Fibroblast of upper back skin (primary cell): ENCODE data around the gene TOGARAM2.
"Not testable (repeated sequence)": the region's sequence is repeated elsewhere in the genome, so short reads cannot be mapped to it uniquely, and the experiment has no call there.

Experiments used
- DNase-seq: peaks from one replicate; pipeline ENCODE4 v3.0.0-alpha.2; 2013

Gene TOGARAM2

DNA sequence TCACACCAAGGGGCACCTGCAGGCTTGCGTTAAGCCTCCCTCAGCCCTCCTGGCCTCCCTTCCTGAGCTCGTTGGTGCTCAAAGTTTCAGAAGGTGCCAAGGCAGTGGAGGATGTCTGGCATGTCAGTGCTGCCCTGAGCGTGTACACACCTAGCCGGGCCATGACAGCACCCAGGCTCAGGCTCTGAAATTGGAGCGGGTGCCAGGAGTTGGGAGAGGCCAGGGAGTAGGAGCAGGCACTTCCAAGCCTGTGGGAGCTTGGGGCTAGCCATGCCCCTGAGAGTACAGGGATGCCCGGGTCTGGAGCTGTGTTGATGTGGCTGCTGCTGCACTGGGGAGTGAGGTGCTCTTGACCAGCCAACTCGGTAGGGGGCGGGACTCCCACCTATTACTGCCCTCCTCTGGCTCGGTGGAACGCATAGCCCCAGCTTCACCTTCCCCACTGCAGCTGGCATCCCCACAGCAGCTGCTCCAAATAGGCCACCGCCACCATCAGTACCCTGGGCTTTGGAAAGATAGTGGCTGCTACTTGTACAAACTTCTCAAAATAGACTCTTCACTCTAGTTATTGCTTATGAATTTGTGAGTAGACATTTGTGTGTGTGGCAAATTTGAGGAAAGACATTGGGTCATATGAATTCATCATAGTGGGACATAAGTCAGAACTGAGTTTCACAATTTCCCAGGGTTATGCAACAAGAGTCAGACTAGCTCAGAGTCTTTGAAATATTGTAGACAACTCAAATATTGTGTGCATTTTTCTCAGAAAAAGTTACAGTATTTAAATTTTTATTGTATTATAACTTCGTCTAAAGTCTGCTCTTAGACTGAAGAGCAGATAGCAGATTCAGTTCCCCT, 100.0 kb downstream of the TOGARAM2 start:
- DNase-seq = no peak

DNA sequence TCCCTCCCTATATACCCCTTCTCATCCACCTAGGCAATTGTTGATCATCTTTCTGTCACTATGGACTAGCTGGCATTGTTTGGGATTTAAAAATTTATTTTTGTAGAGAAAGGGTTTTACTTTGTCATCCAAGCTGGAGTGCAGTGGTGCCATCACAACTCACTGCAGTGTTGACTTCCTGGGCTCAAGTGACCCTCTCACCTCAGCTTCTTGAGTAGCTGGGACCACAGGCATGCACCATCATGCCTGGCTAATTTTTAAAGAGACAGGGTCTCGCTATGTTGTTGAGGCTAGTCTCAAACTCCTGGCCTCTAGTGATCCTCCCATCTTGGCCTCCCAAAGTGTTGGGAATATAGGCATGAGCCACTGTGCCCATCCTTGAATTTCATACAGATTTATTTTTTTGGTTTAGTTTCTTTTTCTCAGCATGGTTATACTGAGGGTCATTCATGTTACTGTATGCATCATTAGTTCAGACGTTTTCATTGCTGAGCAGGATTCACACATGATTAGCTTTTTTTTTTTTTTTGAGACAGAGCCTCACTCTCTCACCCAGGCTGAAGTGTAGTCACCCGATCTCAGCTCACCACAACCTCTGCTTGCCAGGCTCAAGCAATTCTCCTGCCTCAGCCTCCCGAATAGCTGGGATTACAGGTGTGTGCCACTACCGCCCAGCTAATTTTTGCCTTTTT, 101.9 kb downstream of the TOGARAM2 start:
- DNase-seq = no peak

DNA sequence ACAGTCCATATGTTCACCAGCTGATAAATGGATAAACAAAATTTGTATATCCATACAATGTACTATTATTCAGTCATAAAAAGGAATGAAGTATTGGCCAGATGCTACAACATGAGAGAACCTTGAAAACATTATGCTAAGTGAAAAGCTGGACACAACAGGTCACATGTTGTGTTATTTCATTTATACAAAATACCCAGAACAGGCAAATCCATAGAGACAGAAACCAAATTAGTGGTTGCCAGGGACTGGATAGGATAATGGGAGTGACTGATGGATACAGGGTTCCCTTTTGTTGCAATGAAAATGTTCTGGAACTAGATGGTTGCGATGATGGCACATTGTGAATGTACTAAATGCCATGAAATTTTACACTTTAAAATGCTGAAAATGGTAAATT, 103.5 kb downstream of the TOGARAM2 start:
- DNase-seq = no peak

DNA sequence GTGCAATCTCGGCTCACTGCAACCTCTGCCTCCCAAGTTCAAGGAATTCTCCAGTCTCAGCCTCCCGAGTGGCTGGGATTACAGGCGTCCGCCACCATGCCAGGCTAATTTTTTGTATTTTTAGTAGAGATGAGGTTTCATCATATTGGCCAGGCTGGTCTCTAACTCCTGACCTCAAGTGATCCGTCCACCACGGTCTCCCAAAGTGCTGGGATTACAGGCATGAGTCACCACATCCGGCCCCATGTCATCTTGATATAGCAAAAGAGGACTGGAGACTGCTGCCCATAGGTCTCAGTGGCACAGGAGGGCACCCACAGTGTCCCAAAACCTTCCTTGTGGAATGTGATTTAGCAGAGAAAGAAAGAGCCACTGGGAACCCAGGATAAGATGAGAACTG, 109.2 kb downstream of the TOGARAM2 start:
- DNase-seq = not testable (repeated sequence)

DNA sequence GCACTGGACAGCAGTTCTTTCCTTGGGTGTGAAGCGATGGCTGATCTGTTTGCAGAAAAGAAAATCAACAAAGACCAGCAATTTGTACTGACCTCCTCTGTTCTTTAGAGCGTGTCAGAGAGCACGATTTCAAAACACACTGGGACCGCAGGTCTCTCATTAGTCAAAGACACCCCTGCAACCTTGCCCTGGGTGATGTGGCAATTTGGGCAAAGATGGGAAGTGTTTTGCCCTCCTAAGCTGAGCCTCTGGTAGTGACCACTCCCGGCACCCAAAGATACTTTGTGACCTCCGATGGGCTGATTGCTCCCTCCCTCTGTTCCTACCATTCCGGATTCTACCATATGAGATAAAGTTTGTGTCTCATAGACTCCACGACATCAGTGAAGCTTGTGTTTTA, 115.9 kb downstream of the TOGARAM2 start:
- DNase-seq = no peak

DNA sequence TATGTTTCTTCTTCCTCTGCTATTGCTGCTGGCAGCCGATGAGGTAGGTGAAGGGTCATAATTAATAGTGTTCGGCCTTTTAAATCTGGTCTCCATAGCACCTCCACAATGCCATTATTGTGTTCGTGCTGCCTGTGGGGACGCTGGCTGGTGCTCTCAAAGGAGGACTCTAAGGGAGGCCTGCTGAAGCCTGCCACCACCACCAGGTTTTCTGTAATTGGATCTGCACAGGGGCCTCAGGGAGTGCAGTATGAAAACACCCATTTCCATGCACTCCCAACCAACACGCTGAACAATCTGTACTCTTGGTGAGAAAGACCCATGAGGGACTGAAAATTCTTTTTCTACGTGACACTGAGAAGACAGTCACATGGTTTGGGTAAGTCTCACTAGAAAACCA, 116.5 kb downstream of the TOGARAM2 start:
- DNase-seq = no peak

DNA sequence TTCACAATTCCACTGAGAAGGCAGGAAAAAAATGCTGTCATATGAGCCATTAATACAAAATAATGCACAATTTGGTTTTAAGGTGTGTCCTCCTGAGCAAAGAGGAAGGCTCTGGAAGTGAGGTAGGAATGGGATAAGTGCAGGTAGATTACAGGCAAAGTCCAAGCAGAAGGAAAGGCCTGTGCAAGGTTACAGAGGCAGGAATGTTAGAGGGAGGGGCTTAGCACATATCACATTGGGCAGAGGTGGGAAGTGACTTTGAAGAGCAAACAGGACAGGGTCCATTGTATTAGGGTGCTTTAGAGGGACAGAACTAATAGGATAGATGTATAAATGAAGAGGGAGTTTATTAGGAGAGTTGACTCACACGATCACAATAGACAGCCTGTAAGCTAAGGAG, 119.5 kb downstream of the TOGARAM2 start:
- DNase-seq = no peak
